ENCODE data around the gene CIAPIN1. TPM values are rescaled to one million over a fixed set of nuclear protein-coding genes. Genes with fewer than 3 reads are reported as not detected.
A peak's percentile ranks its signal among the peaks of the same experiment; 100 is the strongest.

Gene CIAPIN1
- total RNA-seq, 1 donor from 2014 or later = 43.7 TPM

- DNase-seq (ENCODE audit: missing footprints) (no peak), ATAC-seq (no peak)
- intact Hi-C loops (cut with DNase I) = no loop called here
These were observed 55.9 kb downstream of the CIAPIN1 start for GRCh38 chr16:57391300-57391699.

- intact Hi-C loops (cut with DNase I) = no loop called here
These were observed 56.4 kb downstream of the CIAPIN1 start for GRCh38 chr16:57390636-57391295.

GRCh38 chr16:57389087-57389468 lies 58.1 kb downstream of the CIAPIN1 start:
- no peak for DNase-seq (ENCODE audit: missing footprints)
- ATAC-seq = no peak
- intact Hi-C loops (cut with DNase I) = no loop called here

More at GRCh38 chr16:57390636-57391295, 56.4 kb downstream of the CIAPIN1 start:
- DNase-seq (ENCODE audit: missing footprints) (no peak), ATAC-seq (no peak)

GRCh38 chr16:57388359-57389086 lies 58.7 kb downstream of the CIAPIN1 start:
- ATAC-seq = no peak
- no peak for DNase-seq (ENCODE audit: missing footprints)
- intact Hi-C loops (cut with DNase I) = no loop called here

GRCh38 chr16:57387598-57388354 lies 59.4 kb downstream of the CIAPIN1 start:
- intact Hi-C loops (cut with DNase I) = no loop called here
- ATAC-seq = no peak
- no peak for DNase-seq (ENCODE audit: missing footprints)

- ATAC-seq (no peak), DNase-seq (ENCODE audit: missing footprints) (no peak)
- intact Hi-C loops (cut with DNase I) = no loop called here
These were observed 60.7 kb downstream of the CIAPIN1 start for GRCh38 chr16:57386381-57386951.

- intact Hi-C loops (cut with DNase I) = no loop called here
- no peak for ATAC-seq
- no peak for DNase-seq (ENCODE audit: missing footprints)
These were observed 62.1 kb downstream of the CIAPIN1 start for GRCh38 chr16:57385083-57385482.

- ATAC-seq (no peak), DNase-seq (ENCODE audit: missing footprints) (no peak)
- intact Hi-C loops (cut with DNase I) = loop anchor here (5.0 kb wide), 1 partner anchor 33 kb away; no protein-coding TSS in a partner anchor
These were observed 62.7 kb downstream of the CIAPIN1 start for GRCh38 chr16:57384248-57385070.

GRCh38 chr16:57383276-57384247 lies 63.6 kb downstream of the CIAPIN1 start:
- intact Hi-C loops (cut with DNase I) = loop anchor here (5.0 kb wide), 1 partner anchor 34 kb away; no protein-coding TSS in a partner anchor
- ATAC-seq = no peak
- DNase-seq (ENCODE audit: missing footprints) = no peak

GRCh38 chr16:57382535-57383275 lies 64.5 kb downstream of the CIAPIN1 start:
- intact Hi-C loops (cut with DNase I) = loop anchor here (5.0 kb wide), 1 partner anchor 35 kb away; no protein-coding TSS in a partner anchor
- DNase-seq (ENCODE audit: missing footprints) = no peak
- ATAC-seq = no peak

GRCh38 chr16:57381791-57382534 lies 65.2 kb downstream of the CIAPIN1 start:
- ATAC-seq (no peak), DNase-seq (ENCODE audit: missing footprints) (no peak)
- intact Hi-C loops (cut with DNase I) = loop anchor here (5.0 kb wide), 1 partner anchor 35 kb away; no protein-coding TSS in a partner anchor

GRCh38 chr16:57380671-57381462 lies 66.3 kb downstream of the CIAPIN1 start:
- DNase-seq (ENCODE audit: missing footprints) (no peak), ATAC-seq (peak; percentile 15)
- intact Hi-C loops (cut with DNase I) = loop anchor here (5.0 kb wide), 1 partner anchor 36 kb away; no protein-coding TSS in a partner anchor

- no peak for ATAC-seq
- intact Hi-C loops (cut with DNase I) = no loop called here
- DNase-seq (ENCODE audit: missing footprints) = no peak
These were observed 67.6 kb downstream of the CIAPIN1 start for GRCh38 chr16:57379579-57379978.
